Heart right ventricle (tissue), 16 donors: ENCODE data around the gene SNRPA. TPM values are rescaled to one million over a fixed set of nuclear protein-coding genes. Genes with fewer than 3 reads are reported as not detected.
"Not testable (repeated sequence)": the region's sequence is repeated elsewhere in the genome, so short reads cannot be mapped to it uniquely, and the experiment has no call there.

ENCODE experiments used
- ATAC-seq, 8 donors: fragments of 200-7000 bp; cut with Tn5 transposase; one replicate each; pipeline ENCODE4 v1.9.1; 2020; ENCODE audit warnings: mild to moderate bottlenecking in 8 of 8, moderate library complexity in 8 of 8, moderate number of reproducible peaks in 1 of 8
- DNase-seq, 2 donors: peaks; one replicate each; pipeline ENCODE4 v3.0.0-alpha.2; 2020
- H3K27ac ChIP-seq, 10 donors: fragments of 200-600 bp; sonication (generic) in 2 of 10; one replicate each; pipeline versions ENCODE4 v1.5.0 to v1.8.0; 2020 to 2022; ENCODE audit warnings: mild to moderate bottlenecking in 3 of 10
- H3K27me3 ChIP-seq, 7 donors: fragments of 200-600 bp; one replicate each; pipeline ENCODE4 v1.8.0; 2021 to 2022; ENCODE audit warnings: mild to moderate bottlenecking in 2 of 7
- H3K36me3 ChIP-seq, 9 donors: fragments of 200-600 bp; sonication (generic) in 1 of 9; one replicate each; pipeline versions ENCODE4 v1.5.0 to v1.8.0; 2020 to 2022; ENCODE audit warnings: mild to moderate bottlenecking in 2 of 9
- H3K4me1 ChIP-seq, 9 donors: fragments of 200-600 bp; sonication (generic) in 1 of 9; one replicate each; pipeline versions ENCODE4 v1.5.0 to v1.8.0; 2020 to 2022; ENCODE audit warnings: mild to moderate bottlenecking in 4 of 9
- H3K4me3 ChIP-seq, 10 donors: fragments of 200-600 bp; sonication (generic) in 2 of 10; one replicate each; pipeline versions ENCODE4 v1.5.0 to v1.8.0; 2020 to 2022; ENCODE audit warnings: mild to moderate bottlenecking in 7 of 10, moderate library complexity in 2 of 10
- H3K9me3 ChIP-seq, 11 donors: fragments of 200-600 bp in 10 of 11; sonication (generic) in 2 of 11; one replicate each; pipeline versions ENCODE4 v1.5.0 to v1.8.0; 2013 to 2022; ENCODE audit warnings: mild to moderate bottlenecking in 2 of 11, control low read depth in 1 of 11, moderate library complexity in 1 of 11
- WGBS, 2 donors: extraction: QIAGEN DNeasy Blood & Tissue Kit; methylation state at CpG; one replicate each; pipeline ENCODE4 v1.1.7; 2013; ENCODE audit warnings: inconsistent platforms in 1 of 2; 5-methylcytosine and 5-hydroxymethylcytosine counted together
- intact Hi-C, 10 donors: fragments of 100-400 bp; cut with DNase I; formaldehyde crosslinking; loops; one replicate each; pipeline versions ENCODE4 v1.11.1 to v1.14.2; 2022
- polyA plus RNA-seq, 2 donors: library from polyadenylated mRNA; stranded (reverse); fragments of 200-250 nt; gene quantifications; one replicate each; pipeline ENCODE4 v1.2.3, GENCODE V29; 2013
- total RNA-seq, 10 donors: library from RNA; stranded (reverse); fragmentation: NEBNext Ultra II Directional in 3 of 10; extraction: Animal tissue kit (Norgen Biotek cat#: 25700) in 3 of 10; gene quantifications; one replicate each; pipeline versions ENCODE4 v1.2.1 to v1.2.4, GENCODE V29; 2021 to 2023
- TF ChIP-seq, protein P1 (sequence below), 9 donors: fragments of 200-600 bp; sonication (generic) in 2 of 9; IDR thresholded peaks; one replicate each; pipeline versions ENCODE4 v1.5.0 to v1.8.0; 2021 to 2022; ENCODE audit warnings: antibody characterized with exemption in 9 of 9, mild to moderate bottlenecking in 5 of 9, moderate library complexity in 1 of 9
- donor health status: Arrhythmogenic right ventricular cardiomyopathy.
- donor health status: ischemic (EF 13 %, LVEDD 7.1; RV severe dilation, severe dysfunction).
- donor health status: healthy with polysubstance abuse.
- donor health status: DM: no; HTN: yes; CAD: no.
- donor health status: DM: no; HTN: no; CAD: no.
- donor health status: ischemic (EF 25% LVEDD 6.9; RV normal size, moderate dysfunction).
- donor health status: ischemic (EF 25% LVEDD 5.7; RV mildly dilated, moderate dysfunction).
- donor health status: healthy.
- donor health status: DM: yes; HTN: yes; CAD: no.
- donor health status: Ischemic cardiomyopathy.
- donor health status: ischemic (EF 35%, LVEDD 5.7; RV mildly dilated, moderate dysfunction).
- donor health status: nonischemic (EF 11% LVEDD 7.7; RV severe dilation, severe dysfunction).
- donor health status: DM: yes; HTN: yes; CAD: no.
- donor health status: PGD.
- donor health status: ischemic (EF 29% LVEDD 5.4; RV normal size, mild dysfunction).
- donor health status: nonischemic (EF 23%, LVEDD 6.1; RV moderate dilation, normal function).

SNRPA gene
- total and polyA plus RNA-seq, 12 donors = 24.0 to 40.6 (median 35.0) TPM

DNA sequence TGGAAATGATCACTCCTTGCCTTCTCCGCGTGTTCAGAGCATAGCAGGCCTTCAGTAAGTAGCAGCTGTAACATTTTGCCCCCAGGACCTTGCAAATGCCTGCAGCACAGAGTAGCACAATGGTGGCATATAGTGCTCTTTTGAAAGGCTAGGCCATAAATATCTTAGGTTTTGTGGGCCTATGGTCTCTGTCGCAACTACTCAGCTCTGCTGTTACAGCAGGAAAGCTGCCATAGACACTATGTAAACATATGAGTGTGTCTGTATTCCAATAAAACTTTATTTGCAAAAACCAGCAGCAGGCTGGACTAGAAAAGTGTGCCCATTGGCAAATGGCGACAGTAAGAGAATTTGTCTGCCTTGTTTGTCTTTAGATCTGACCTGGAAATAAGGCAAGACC, 24.7 kb upstream of the SNRPA start:
- H3K9me3 ChIP-seq = peaks cover 0 to 8% (median 0%) of the 10 kb centered on the region in 11 donors
- TF ChIP-seq, protein P1, sequence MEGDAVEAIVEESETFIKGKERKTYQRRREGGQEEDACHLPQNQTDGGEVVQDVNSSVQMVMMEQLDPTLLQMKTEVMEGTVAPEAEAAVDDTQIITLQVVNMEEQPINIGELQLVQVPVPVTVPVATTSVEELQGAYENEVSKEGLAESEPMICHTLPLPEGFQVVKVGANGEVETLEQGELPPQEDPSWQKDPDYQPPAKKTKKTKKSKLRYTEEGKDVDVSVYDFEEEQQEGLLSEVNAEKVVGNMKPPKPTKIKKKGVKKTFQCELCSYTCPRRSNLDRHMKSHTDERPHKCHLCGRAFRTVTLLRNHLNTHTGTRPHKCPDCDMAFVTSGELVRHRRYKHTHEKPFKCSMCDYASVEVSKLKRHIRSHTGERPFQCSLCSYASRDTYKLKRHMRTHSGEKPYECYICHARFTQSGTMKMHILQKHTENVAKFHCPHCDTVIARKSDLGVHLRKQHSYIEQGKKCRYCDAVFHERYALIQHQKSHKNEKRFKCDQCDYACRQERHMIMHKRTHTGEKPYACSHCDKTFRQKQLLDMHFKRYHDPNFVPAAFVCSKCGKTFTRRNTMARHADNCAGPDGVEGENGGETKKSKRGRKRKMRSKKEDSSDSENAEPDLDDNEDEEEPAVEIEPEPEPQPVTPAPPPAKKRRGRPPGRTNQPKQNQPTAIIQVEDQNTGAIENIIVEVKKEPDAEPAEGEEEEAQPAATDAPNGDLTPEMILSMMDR (IDR thresholded peaks at IDR 0.05) = no peak
- WGBS, 2 donors = 96 to 98% methylated on average over 4 of the region's 4 CpGs
- no peak overlapping the region for H3K4me3 ChIP-seq
- H3K4me1 ChIP-seq = peaks cover 0 to 21% (median 14%) of the 10 kb centered on the region in 9 donors
- DNase-seq (no peak), ATAC-seq (no peak)
- intact Hi-C loops = no loop called here
- peaks cover 6 to 95% (median 42%) of the 10 kb centered on the region in 9 donors for H3K36me3 ChIP-seq
- no peak overlapping the region for H3K27ac ChIP-seq
- no peaks in the 10 kb centered on the region for H3K27me3 ChIP-seq

DNA sequence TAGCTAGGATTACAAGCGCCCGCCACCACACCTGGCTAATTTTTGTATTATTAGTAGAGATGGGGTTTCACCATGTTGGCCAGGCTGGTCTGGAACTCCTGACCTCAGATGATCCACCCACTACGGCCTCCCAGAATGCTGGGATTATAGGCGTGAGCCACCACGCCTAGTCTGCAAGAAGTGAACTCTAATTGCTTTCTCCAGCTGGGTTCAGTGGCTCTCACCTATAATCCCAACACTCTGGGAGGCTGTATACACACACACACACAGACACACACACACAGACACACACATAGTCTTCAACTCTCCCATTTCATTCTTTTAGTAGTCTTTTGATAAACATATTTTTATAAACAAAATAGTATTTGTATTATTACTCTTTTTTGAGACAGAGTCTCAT, 20.9 kb upstream of the SNRPA start:
- peaks cover 8 to 100% (median 59%) of the 10 kb centered on the region in 9 donors for H3K36me3 ChIP-seq
- ATAC-seq, H3K27ac ChIP-seq, H3K4me3 ChIP-seq, H3K27me3 ChIP-seq, H3K4me1 ChIP-seq, DNase-seq, intact Hi-C loops, H3K9me3 ChIP-seq: not testable (repeated sequence)
- WGBS, 2 donors = 94 to 95% methylated on average over 5 of the region's 5 CpGs

DNA sequence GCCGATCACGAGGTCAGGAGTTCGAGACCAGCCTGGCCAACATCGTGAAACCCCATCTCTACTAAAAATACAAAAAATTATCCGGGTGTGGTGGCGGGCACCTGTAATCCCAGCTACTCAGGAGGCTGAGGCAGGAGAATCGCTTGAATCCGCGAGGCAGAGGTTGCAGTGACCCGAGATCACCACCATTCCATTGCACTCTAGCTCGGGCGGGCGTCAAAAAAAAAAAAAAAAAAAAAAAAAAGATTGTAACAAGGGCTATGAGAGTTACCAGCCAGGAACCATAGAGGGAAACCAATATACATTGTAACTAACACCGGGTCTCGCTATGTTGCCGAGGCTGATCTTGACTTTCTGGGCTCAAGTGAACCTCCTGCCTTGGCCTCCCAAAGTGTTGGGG, 18.7 kb upstream of the SNRPA start:
- DNase-seq, ATAC-seq, H3K27me3 ChIP-seq, H3K4me3 ChIP-seq, H3K27ac ChIP-seq, H3K9me3 ChIP-seq, intact Hi-C loops, H3K4me1 ChIP-seq: not testable (repeated sequence)
- WGBS, 2 donors = 98% methylated on average over 16 of the region's 16 CpGs
- H3K36me3 ChIP-seq = peaks cover 6 to 100% (median 63%) of the 10 kb centered on the region in 9 donors

DNA sequence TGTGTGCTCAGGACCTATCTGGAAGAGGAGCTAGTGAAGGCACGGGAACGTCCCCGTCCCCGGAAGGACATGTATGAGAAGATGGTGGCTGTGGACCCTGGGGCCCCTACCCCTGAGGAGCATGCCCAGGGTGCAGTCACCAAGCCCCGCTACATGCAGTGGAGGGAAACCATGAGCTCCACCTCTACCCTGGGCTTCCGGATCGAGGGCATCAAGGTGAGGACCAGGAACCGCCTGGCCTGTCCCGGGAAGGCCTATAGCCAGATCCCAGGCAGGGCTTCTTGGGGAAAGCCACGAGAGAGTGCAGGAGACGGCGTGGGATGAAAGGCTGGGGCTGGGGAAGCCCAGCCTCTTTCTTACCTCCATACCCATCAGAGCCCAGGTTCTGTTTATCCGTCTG, 17.9 kb upstream of the SNRPA start:
- H3K4me3 ChIP-seq = no peak overlapping the region
- 91 to 93% methylated on average over 13 of the region's 13 CpGs for whole genome bisulfite sequencing, 2 donors
- H3K4me1 ChIP-seq = peaks cover 0 to 6% (median 0%) of the 10 kb centered on the region in 9 donors
- no peak overlapping the region for H3K27ac ChIP-seq
- H3K27me3 ChIP-seq = no peaks in the 10 kb centered on the region
- intact Hi-C loops = no loop called here
- peaks cover 3 to 100% (median 57%) of the 10 kb centered on the region in 9 donors for H3K36me3 ChIP-seq
- TF ChIP-seq, protein P1 (IDR thresholded peaks at IDR 0.05) = no peak
- H3K9me3 ChIP-seq = no peaks in the 10 kb centered on the region
- no peak for DNase-seq
- ATAC-seq = no peak

DNA sequence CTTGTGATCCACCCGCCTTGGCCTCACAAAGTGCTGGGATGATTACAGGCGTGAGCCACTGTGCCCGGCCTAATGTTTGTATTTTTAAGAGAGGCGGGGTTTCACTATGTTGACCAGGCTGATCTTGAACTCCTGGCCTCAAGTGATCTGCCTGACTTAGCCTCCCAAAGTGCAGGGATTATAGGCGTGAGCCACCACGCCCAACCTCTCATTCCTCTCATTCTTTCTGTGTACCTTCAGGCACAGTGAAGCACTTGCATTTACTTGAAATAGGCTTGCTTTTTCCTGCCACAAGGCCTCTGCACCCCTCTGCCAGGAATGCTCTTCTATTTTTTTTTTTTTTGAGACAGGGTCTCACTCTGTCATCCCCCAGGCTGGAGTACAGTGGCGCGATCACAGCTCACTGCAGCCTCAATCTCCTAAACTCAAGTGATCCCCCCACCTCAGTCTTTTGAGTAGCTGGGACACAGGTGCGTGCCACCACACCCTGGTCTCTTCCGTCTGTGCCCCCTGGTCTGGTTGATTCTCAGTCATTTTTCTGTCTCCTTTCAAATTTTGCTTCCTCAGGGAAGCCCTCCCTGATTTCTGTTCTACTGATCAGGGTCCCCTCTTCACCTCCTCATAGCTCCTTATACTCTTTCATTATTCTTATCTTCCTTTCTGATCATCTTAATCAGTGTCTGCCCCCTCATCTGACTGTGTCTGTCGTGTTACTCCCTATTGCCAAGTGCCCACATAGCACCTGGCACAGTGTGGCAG, 15.8 kb upstream of the SNRPA start:
- WGBS, 2 donors = 95 to 96% methylated on average over 11 of the region's 11 CpGs
- ATAC-seq = no peak
- no peak for DNase-seq

More for the DNA sequence above, 15.8 kb upstream of the SNRPA start:
- no peaks in the 10 kb centered on the region for H3K9me3 ChIP-seq
- peaks cover 3 to 100% (median 57%) of the 10 kb centered on the region in 9 donors for H3K36me3 ChIP-seq
- H3K27ac ChIP-seq = no peak overlapping the region
- H3K4me1 ChIP-seq = peaks cover 0 to 14% (median 3%) of the 10 kb centered on the region in 9 donors
- H3K4me3 ChIP-seq = no peak overlapping the region
- intact Hi-C loops = no loop called here
- TF ChIP-seq, protein P1 (IDR thresholded peaks at IDR 0.05) = no peak
- no peaks in the 10 kb centered on the region for H3K27me3 ChIP-seq
